ENCODE measurements around the gene ST6GAL1.
"Not testable (repeated sequence)": the region's sequence is repeated elsewhere in the genome, so short reads cannot be mapped to it uniquely, and the experiment has no call there.

Gene ST6GAL1

GRCh38 chr3:186946756-186947375, 16.5 kb downstream of the ST6GAL1 start:
- no peak for DNase-seq

GRCh38 chr3:186949281-186949982, 19.1 kb downstream of the ST6GAL1 start:
- DNase-seq = no peak

GRCh38 chr3:186950402-186951093, 20.2 kb downstream of the ST6GAL1 start:
- DNase-seq = no peak

- no peak for DNase-seq
Measured at GRCh38 chr3:186951640-186952552, 21.6 kb downstream of the ST6GAL1 start.

- peak; percentile 58 to 79 (median 78) for DNase-seq
Measured at GRCh38 chr3:186953011-186953487, 22.7 kb downstream of the ST6GAL1 start.

GRCh38 chr3:186953992-186954699, 23.8 kb downstream of the ST6GAL1 start:
- DNase-seq = not testable (repeated sequence)

- DNase-seq = peak in 2 of 3 donors; percentile 44 to 51
Measured at GRCh38 chr3:186955898-186956696, 25.8 kb downstream of the ST6GAL1 start.

- DNase-seq = peak in 2 of 3 donors; percentile 24 to 35
Measured at GRCh38 chr3:186959029-186959624, 28.8 kb downstream of the ST6GAL1 start.

GRCh38 chr3:186960347-186960746, 30.0 kb downstream of the ST6GAL1 start:
- DNase-seq = no peak

GRCh38 chr3:186962445-186962844, 32.1 kb downstream of the ST6GAL1 start:
- no peak for DNase-seq

GRCh38 chr3:186963636-186964035, 33.3 kb downstream of the ST6GAL1 start:
- no peak for DNase-seq

- DNase-seq = no peak
Measured at GRCh38 chr3:186964071-186964470, 33.7 kb downstream of the ST6GAL1 start.

- peak; percentile 27 to 69 (median 66) for DNase-seq
Measured at GRCh38 chr3:186964616-186965015, 34.3 kb downstream of the ST6GAL1 start.

GRCh38 chr3:186965141-186965879, 35.0 kb downstream of the ST6GAL1 start:
- peak; percentile 49 to 86 (median 75) for DNase-seq

GRCh38 chr3:186966406-186966805, 36.1 kb downstream of the ST6GAL1 start:
- DNase-seq = no peak

GRCh38 chr3:186967236-186967635, 36.9 kb downstream of the ST6GAL1 start:
- DNase-seq = not testable (repeated sequence)

- DNase-seq = no peak
Measured at GRCh38 chr3:186967686-186968085, 37.4 kb downstream of the ST6GAL1 start.

GRCh38 chr3:186969607-186970006, 39.3 kb downstream of the ST6GAL1 start:
- DNase-seq = no peak

GRCh38 chr3:186971106-186971505, 40.8 kb downstream of the ST6GAL1 start:
- not testable (repeated sequence) for DNase-seq

GRCh38 chr3:186971578-186971977, 41.3 kb downstream of the ST6GAL1 start:
- DNase-seq = no peak
